GM23248 (cell line): ENCODE data around the gene CEMIP. TPM values are rescaled to one million over a fixed set of nuclear protein-coding genes. Genes with fewer than 3 reads are reported as not detected.

Experiments
- DNase-seq: peaks from one replicate; pipeline ENCODE4 v3.0.0-alpha.2; 2015
- H2AFZ ChIP-seq: fragments of 200-600 bp; sonication (generic); 2 replicates; pipeline ENCODE4 v1.6.1; 2016; ENCODE audit warnings: antibody characterized with exemption
- H3F3A ChIP-seq: fragments of 200-600 bp; sonication (generic); 2 replicates; pipeline ENCODE4 v1.6.1; 2016; ENCODE audit warnings: mild to moderate bottlenecking, antibody characterized with exemption, mixed run types; ENCODE audit not compliant: insufficient read depth
- H3K27ac ChIP-seq: fragments of 200-600 bp; sonication (generic); 2 replicates; pipeline ENCODE4 v1.5.1; 2016; ENCODE audit warnings: mild to moderate bottlenecking
- H3K27me3 ChIP-seq: fragments of 200-600 bp; sonication (generic); replicated peaks from 2 replicates; pipeline ENCODE4 v1.6.1; 2016; ENCODE audit warnings: mild to moderate bottlenecking; ENCODE audit not compliant: insufficient read depth
- H3K36me3 ChIP-seq: fragments of 200-600 bp; sonication (generic); 2 replicates; pipeline ENCODE4 v1.6.1; 2016; ENCODE audit warnings: low read depth, mild to moderate bottlenecking
- H3K4me1 ChIP-seq: fragments of 200-600 bp; sonication (generic); 2 replicates; pipeline ENCODE4 v1.6.1; 2016; ENCODE audit warnings: mild to moderate bottlenecking; ENCODE audit not compliant: insufficient read depth
- H3K4me2 ChIP-seq: fragments of 200-600 bp; sonication (generic); one replicate; pipeline ENCODE4 v1.6.1; 2016; ENCODE audit warnings: mild to moderate bottlenecking; ENCODE audit not compliant: unreplicated experiment
- H3K4me3 ChIP-seq: fragments of 200-600 bp; sonication (generic); 2 replicates; pipeline ENCODE4 v1.5.1; 2016; ENCODE audit warnings: mild to moderate bottlenecking
- H3K79me2 ChIP-seq: fragments of 200-600 bp; sonication (generic); 2 replicates; pipeline ENCODE4 v1.6.1; 2016; ENCODE audit warnings: mild to moderate bottlenecking; ENCODE audit not compliant: insufficient read depth
- H3K9ac ChIP-seq: fragments of 200-600 bp; sonication (generic); 2 replicates; pipeline ENCODE4 v1.6.1; 2016; ENCODE audit warnings: mild to moderate bottlenecking
- H3K9me2 ChIP-seq: fragments of 200-600 bp; sonication (generic); 2 replicates; pipeline ENCODE4 v1.6.1; 2016; ENCODE audit warnings: mixed run types, mild to moderate bottlenecking, moderate library complexity; ENCODE audit not compliant: insufficient read depth
- H3K9me3 ChIP-seq: fragments of 200-600 bp; sonication (generic); one replicate; pipeline ENCODE4 v1.6.1; 2017; ENCODE audit warnings: low read depth
- H4K20me1 ChIP-seq: fragments of 200-600 bp; sonication (generic); 2 replicates; pipeline ENCODE4 v1.6.0; 2016; ENCODE audit not compliant: insufficient read depth
- EZH2 ChIP-seq: fragments of 200-600 bp; sonication (generic); IDR thresholded peaks from 2 replicates; pipeline ENCODE4 v1.6.1; 2018; ENCODE audit warnings: antibody characterized with exemption, mild to moderate bottlenecking; ENCODE audit not compliant: insufficient read depth, poor library complexity, severe bottlenecking
- EZH2phosphoT487 ChIP-seq: fragments of 200-600 bp; sonication (generic); IDR thresholded peaks from 2 replicates; pipeline ENCODE4 v1.6.1; 2018; ENCODE audit warnings: antibody characterized with exemption, moderate library complexity, mild to moderate bottlenecking, low read depth; ENCODE audit not compliant: insufficient read depth
- WGBS, 2 experiments: methylation state at CpG; one replicate each; pipeline ENCODE4 v1.1.6; 2015 to 2017; ENCODE audit warnings: low lambda C conversion rate in 2 of 2, low coverage in 1 of 2; ENCODE audit errors: missing lambda C conversion rate in 2 of 2; 5-methylcytosine and 5-hydroxymethylcytosine counted together
- in situ Hi-C: fragments of 300-500 bp; cut with MboI; formaldehyde crosslinking; loops from 2 replicates; pipeline ENCODE4 v1.15.0; 2020
- polyA plus RNA-seq: library from polyadenylated mRNA; unstranded; fragments of >200 nt; fragmentation: Nextera tagmentation; extraction: Ambion mirVana; gene quantifications from 2 replicates; pipeline ENCODE4 v1.2.1, GENCODE V29; 2016
- total RNA-seq: library from RNA; depleted of rRNA; stranded (reverse); fragments of >200 nt; shearing (Covaris generic); gene quantifications from 2 replicates; pipeline ENCODE4 v1.2.3, GENCODE V29; 2014

Gene CEMIP
- total and polyA plus RNA-seq, 2 experiments from 2014 or later: 134 to 213 TPM

- H4K20me1 ChIP-seq: no peaks in the 10 kb centered on the region
These were observed 192.0 kb downstream of the CEMIP start for GRCh38 chr15:80971143-80971542.

GRCh38 chr15:80972276-80972675 lies 193.1 kb downstream of the CEMIP start:
- no peaks in the 10 kb centered on the region for H3K27me3 ChIP-seq
- peaks cover 32% of the 10 kb centered on the region for H3K79me2 ChIP-seq
- H3K4me1 ChIP-seq: peaks cover 10% of the 10 kb centered on the region
- in situ Hi-C loops: loop anchor here (10.0 kb wide), 1 partner anchor 293 kb away; no protein-coding TSS in a partner anchor
- no peaks in the 10 kb centered on the region for H3K36me3 ChIP-seq
- H3K9me2 ChIP-seq: no peaks in the 10 kb centered on the region
- H3K27ac ChIP-seq: no peak overlapping the region
- TF ChIP-seq EZH2phosphoT487 (no peak), EZH2 (no peak)
- H3K4me2 ChIP-seq: no peak overlapping the region
- H3F3A ChIP-seq: no peaks in the 10 kb centered on the region
- no peak overlapping the region for H2AFZ ChIP-seq
- H4K20me1 ChIP-seq: peaks cover 3% of the 10 kb centered on the region; the same call in 1 of the 2 replicates
- H3K4me3 ChIP-seq: no peak overlapping the region
- no peaks in the 10 kb centered on the region for H3K9me3 ChIP-seq
- DNase-seq: no peak
- 82 to 91% methylated on average over 3 of the region's 3 CpGs for WGBS, 2 experiments
- no peak overlapping the region for H3K9ac ChIP-seq

More at GRCh38 chr15:80971143-80971542, 192.0 kb downstream of the CEMIP start:
- 89 to 95% methylated on average over 2 of the region's 2 CpGs for WGBS, 2 experiments
- Histone ChIP-seq H3K4me3 (no peak overlapping the region), H3K4me2 (no peak overlapping the region), H3K4me1 (peaks cover 13% of the 10 kb centered on the region), H3K27me3 (no peaks in the 10 kb centered on the region), H3K9me2 (no peaks in the 10 kb centered on the region), H3K9me3 (no peaks in the 10 kb centered on the region), H3K79me2 (peaks cover 21% of the 10 kb centered on the region), H3K9ac (no peak overlapping the region), H3K27ac (no peak overlapping the region), H3K36me3 (no peaks in the 10 kb centered on the region), H3F3A (no peaks in the 10 kb centered on the region; the same call in 1 of the 2 replicates), H2AFZ (no peak overlapping the region)
- TF ChIP-seq EZH2 (no peak), EZH2phosphoT487 (no peak)
- in situ Hi-C loops: loop anchor here (10.0 kb wide), 1 partner anchor 294 kb away; no protein-coding TSS in a partner anchor
- no peak for DNase-seq

- TF ChIP-seq EZH2phosphoT487 (no peak), EZH2 (no peak)
These were observed 195.7 kb downstream of the CEMIP start for GRCh38 chr15:80974914-80975313.

GRCh38 chr15:80976851-80977250 lies 197.7 kb downstream of the CEMIP start:
- in situ Hi-C loops: loop anchor here (10.0 kb wide), 1 partner anchor 288 kb away; no protein-coding TSS in a partner anchor
- Histone ChIP-seq H3K9ac (no peak overlapping the region), H3K79me2 (peaks cover 56% of the 10 kb centered on the region), H3K4me3 (no peak overlapping the region), H3F3A (peaks cover 15% of the 10 kb centered on the region; the same call in 1 of the 2 replicates), H3K9me2 (no peaks in the 10 kb centered on the region), H3K4me2 (no peak overlapping the region), H3K4me1 (no peaks in the 10 kb centered on the region), H3K36me3 (peaks cover 9% of the 10 kb centered on the region), H3K27me3 (no peaks in the 10 kb centered on the region), H4K20me1 (peaks cover 5% of the 10 kb centered on the region; the same call in 1 of the 2 replicates), H3K9me3 (no peaks in the 10 kb centered on the region), H2AFZ (no peak overlapping the region), H3K27ac (no peak overlapping the region)
- TF ChIP-seq EZH2phosphoT487 (no peak), EZH2 (no peak)
- DNase-seq: no peak
- 89% methylated on average over 4 of the region's 4 CpGs for WGBS, 2 experiments

More at GRCh38 chr15:80974914-80975313, 195.7 kb downstream of the CEMIP start:
- H4K20me1 ChIP-seq: peaks cover 5% of the 10 kb centered on the region; the same call in 1 of the 2 replicates
- in situ Hi-C loops: loop anchor here (10.0 kb wide), 1 partner anchor 290 kb away; no protein-coding TSS in a partner anchor
- H2AFZ ChIP-seq: no peak overlapping the region
- no peaks in the 10 kb centered on the region for H3K27me3 ChIP-seq
- no peak overlapping the region for H3K4me2 ChIP-seq
- peaks cover under 1% of the 10 kb centered on the region; the same call in 1 of the 2 replicates for H3K4me1 ChIP-seq
- no peak overlapping the region for H3K9ac ChIP-seq
- DNase-seq: no peak
- no peak overlapping the region for H3K4me3 ChIP-seq
- WGBS, 2 experiments: 93 to 94% methylated on average over 4 of the region's 4 CpGs
- H3K79me2 ChIP-seq: peaks cover 45% of the 10 kb centered on the region
- peaks cover 15% of the 10 kb centered on the region; the same call in 1 of the 2 replicates for H3F3A ChIP-seq
- H3K36me3 ChIP-seq: peaks cover 7% of the 10 kb centered on the region
- no peaks in the 10 kb centered on the region for H3K9me2 ChIP-seq
- no peaks in the 10 kb centered on the region for H3K9me3 ChIP-seq
- H3K27ac ChIP-seq: no peak overlapping the region
